HG03108 (cell line): ENCODE results near the gene BABAM2.

Source experiments
- ATAC-seq: cut with Tn5 transposase; IDR thresholded peaks from one replicate; pipeline ENCODE4 v1.9.1; 2021; ENCODE audit warnings: moderate library complexity; ENCODE audit not compliant: unreplicated experiment

The BABAM2 gene

GRCh38 chr2:28336982-28337627, 446.6 kb downstream of the BABAM2 start:
- no peak for ATAC-seq

GRCh38 chr2:28338046-28338817, 447.7 kb downstream of the BABAM2 start:
- ATAC-seq = no peak

GRCh38 chr2:28338831-28339321, 448.3 kb downstream of the BABAM2 start:
- no peak for ATAC-seq

GRCh38 chr2:28339516-28340175, 449.1 kb downstream of the BABAM2 start:
- ATAC-seq = no peak

GRCh38 chr2:28340312-28341202, 450.0 kb downstream of the BABAM2 start:
- ATAC-seq = no peak

GRCh38 chr2:28341208-28341891, 450.8 kb downstream of the BABAM2 start:
- no peak for ATAC-seq

GRCh38 chr2:28342081-28342967, 451.8 kb downstream of the BABAM2 start:
- no peak for ATAC-seq

- no peak for ATAC-seq
Measured at GRCh38 chr2:28343184-28343942, 452.8 kb downstream of the BABAM2 start.

- no peak for ATAC-seq
Measured at GRCh38 chr2:28343971-28344715, 453.6 kb downstream of the BABAM2 start.

GRCh38 chr2:28344756-28345373, 454.3 kb downstream of the BABAM2 start:
- ATAC-seq = no peak

GRCh38 chr2:28345619-28346018, 455.1 kb downstream of the BABAM2 start:
- ATAC-seq = no peak

GRCh38 chr2:28346587-28346986, 456.1 kb downstream of the BABAM2 start:
- no peak for ATAC-seq

- ATAC-seq = no peak
Measured at GRCh38 chr2:28347193-28347592, 456.7 kb downstream of the BABAM2 start.

- no peak for ATAC-seq
Measured at GRCh38 chr2:28347596-28347995, 457.1 kb downstream of the BABAM2 start.

GRCh38 chr2:28348149-28348567, 457.6 kb downstream of the BABAM2 start:
- no peak for ATAC-seq

- no peak for ATAC-seq
Measured at GRCh38 chr2:28348921-28349320, 458.4 kb downstream of the BABAM2 start.

GRCh38 chr2:28349546-28350165, 459.1 kb downstream of the BABAM2 start:
- no peak for ATAC-seq
